ENCODE data around the gene ARRB1.
"Not testable (repeated sequence)": the region's sequence is repeated elsewhere in the genome, so short reads cannot be mapped to it uniquely, and the experiment has no call there.

The ARRB1 gene

GRCh38 chr11:75277211-75277805, 74.2 kb downstream of the ARRB1 start:
- H3K27ac ChIP-seq = no peak overlapping the region
- no peak for TF ChIP-seq CTCF (IDR thresholded peaks at IDR 0.05)
- no peak for TF ChIP-seq ZFX (IDR thresholded peaks at IDR 0.05; ENCODE audit: borderline replicate concordance)

- H3K27ac ChIP-seq = no peak overlapping the region
- no peak for TF ChIP-seq CTCF (IDR thresholded peaks at IDR 0.05)
- TF ChIP-seq ZFX (IDR thresholded peaks at IDR 0.05; ENCODE audit: borderline replicate concordance) = no peak
These were observed 74.8 kb downstream of the ARRB1 start for GRCh38 chr11:75276686-75277085.

GRCh38 chr11:75276186-75276585, 75.3 kb downstream of the ARRB1 start:
- no peak overlapping the region for H3K27ac ChIP-seq
- TF ChIP-seq ZFX (IDR thresholded peaks at IDR 0.05; ENCODE audit: borderline replicate concordance) (no peak), CTCF (IDR thresholded peaks at IDR 0.05) (no peak)

GRCh38 chr11:75275581-75275980, 75.9 kb downstream of the ARRB1 start:
- no peak overlapping the region for H3K27ac ChIP-seq
- TF ChIP-seq ZFX (IDR thresholded peaks at IDR 0.05; ENCODE audit: borderline replicate concordance) = no peak
- TF ChIP-seq CTCF (IDR thresholded peaks at IDR 0.05) = no peak

- H3K27ac ChIP-seq = not testable (repeated sequence)
These were observed 76.7 kb downstream of the ARRB1 start for GRCh38 chr11:75274716-75275115.

- H3K27ac ChIP-seq = no peak overlapping the region
- TF ChIP-seq CTCF (IDR thresholded peaks at IDR 0.05) = no peak
- TF ChIP-seq ZFX (IDR thresholded peaks at IDR 0.05; ENCODE audit: borderline replicate concordance) = no peak
These were observed 77.8 kb downstream of the ARRB1 start for GRCh38 chr11:75273411-75274391.

GRCh38 chr11:75272821-75273301, 78.6 kb downstream of the ARRB1 start:
- no peak overlapping the region for H3K27ac ChIP-seq
- no peak for TF ChIP-seq ZFX (IDR thresholded peaks at IDR 0.05; ENCODE audit: borderline replicate concordance)
- no peak for TF ChIP-seq CTCF (IDR thresholded peaks at IDR 0.05)

Data from 22Rv1 (cell line).